Stomach (tissue), 9 donors: ENCODE measurements around the gene SERPINA5. TPM values are rescaled to one million over a fixed set of nuclear protein-coding genes. Genes with fewer than 3 reads are reported as not detected.

Source experiments
- DNase-seq, 2 donors: peaks; one replicate each; pipeline versions ENCODE4 v3.0.0 to v3.0.0-alpha.2; 2013 to 2019
- H3K27ac ChIP-seq, 5 donors: fragments of 200-600 bp in 4 of 5; sonication (generic) in 4 of 5; one replicate each; pipeline ENCODE4 v1.5.1; 2013 to 2019; ENCODE audit warnings: mild to moderate bottlenecking in 1 of 5, moderate library complexity in 1 of 5
- H3K27me3 ChIP-seq, 3 donors: fragments of 200-600 bp; sonication (generic); one replicate each; pipeline ENCODE4 v1.5.1; 2017 to 2019; ENCODE audit warnings: mixed run types in 1 of 3
- H3K36me3 ChIP-seq, 4 donors: fragments of 200-600 bp; sonication (generic); 1 replicate in 3 of 4; 2 replicates in 1 of 4; pipeline ENCODE4 v1.5.1; 2016 to 2019
- H3K4me1 ChIP-seq, 4 donors: fragments of 200-600 bp; sonication (generic); one replicate each; pipeline ENCODE4 v1.5.1; 2016 to 2019
- H3K4me3 ChIP-seq, 4 donors: fragments of 200-600 bp; sonication (generic) in 3 of 4; one replicate each; pipeline ENCODE4 v1.5.1; 2016 to 2019; ENCODE audit warnings: mild to moderate bottlenecking in 1 of 4
- H3K9me3 ChIP-seq, 4 donors: fragments of 200-600 bp; sonication (generic); one replicate each; pipeline ENCODE4 v1.5.1; 2016 to 2019
- CTCF ChIP-seq, 7 experiments: fragments of 450-650 bp in 4 of 7; fragments of 200-600 bp in 3 of 7; sonication (generic) in 3 of 7; IDR thresholded peaks; one replicate each; pipeline ENCODE4 v1.5.1; 2016 to 2019; ENCODE audit warnings: antibody characterized with exemption in 7 of 7, control low read depth in 2 of 7, mild to moderate bottlenecking in 1 of 7
- EP300 ChIP-seq: sonication (generic); formaldehyde crosslinking; IDR thresholded peaks from one replicate; pipeline ENCODE4 v1.6.1; 2017; ENCODE audit warnings: antibody characterized with exemption
- POLR2A ChIP-seq, 4 donors: fragments of 450-650 bp; IDR thresholded peaks; one replicate each; pipeline ENCODE4 v1.6.1; 2016; ENCODE audit warnings: antibody characterized with exemption in 4 of 4, control low read depth in 2 of 4, mild to moderate bottlenecking in 1 of 4, moderate library complexity in 1 of 4
- POLR2AphosphoS5 ChIP-seq, 3 donors: sonication (generic); formaldehyde crosslinking; IDR thresholded peaks; one replicate each; pipeline ENCODE4 v1.6.1; 2016; ENCODE audit warnings: antibody characterized with exemption in 3 of 3
- WGBS, 5 donors: extraction: QIAGEN DNeasy Blood & Tissue Kit in 3 of 5; methylation state at CpG; one replicate each; pipeline versions ENCODE4 v1.1.5 to v1.1.7; 2013 to 2018; 5-methylcytosine and 5-hydroxymethylcytosine counted together
- intact Hi-C: fragments of 100-400 bp; cut with DNase I; formaldehyde crosslinking; loops from one replicate; pipeline ENCODE4 v1.15.1; 2023; ENCODE audit warnings: low total_unique reads
- polyA plus RNA-seq, 3 donors: library from polyadenylated mRNA; stranded (reverse); fragments of 200-250 nt; gene quantifications; one replicate each; pipeline ENCODE4 v1.2.3, GENCODE V29; 2013
- total RNA-seq, 5 donors: library from RNA; depleted of rRNA; stranded (reverse); fragments of >200 nt; gene quantifications; one replicate each; pipeline versions ENCODE4 v1.1.0 to v1.2.3, GENCODE V29; 2014 to 2016
- donor health status: healthy with polysubstance abuse.
- donor health status: Bipolar disorder and iron deficiency.
- donor health status: healthy.

Gene SERPINA5
- total and polyA plus RNA-seq, 8 donors, result 1.7 to 10.7 (median 3.9) TPM; not detected in 2

DNA sequence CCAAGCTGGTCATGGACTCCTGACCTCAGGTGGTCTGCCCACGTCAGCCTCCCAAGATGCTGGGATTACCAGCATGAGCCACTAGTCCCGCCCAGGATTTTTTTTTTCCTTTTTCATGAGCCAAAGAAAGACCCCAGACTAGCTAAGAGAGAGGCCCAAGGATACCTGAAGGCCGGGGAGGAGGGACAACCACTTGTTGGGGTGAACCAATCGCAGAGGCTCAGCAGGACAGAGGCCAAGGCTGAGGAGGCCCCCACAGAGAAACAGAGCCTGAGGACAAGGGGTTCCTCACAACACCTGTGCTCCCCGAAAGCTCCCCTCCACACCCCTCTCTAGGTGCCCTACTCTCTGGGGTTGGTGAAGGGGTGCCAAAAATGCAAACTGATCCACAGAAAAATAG is 30.0 kb downstream of the SERPINA5 start:
- 87 to 93% (median 91%) methylated on average over 5 of the region's 5 CpGs for WGBS, 5 donors
- Histone ChIP-seq H3K9me3 (no peaks in the 10 kb centered on the region), H3K27me3 (no peaks in the 10 kb centered on the region), H3K4me3 (no peak overlapping the region), H3K36me3 (peaks cover 0 to 12% (median 2%) of the 10 kb centered on the region in 4 donors), H3K4me1 (peaks cover 10 to 38% (median 25%) of the 10 kb centered on the region in 4 donors), H3K27ac (peak overlapping the region in 4 of 5 donors; percentile 26 to 70 (median 54))
- TF ChIP-seq POLR2A (IDR thresholded peaks at IDR 0.05) (no peak), CTCF (IDR thresholded peaks at IDR 0.05) (no peak), EP300 (no peak), POLR2AphosphoS5 (IDR thresholded peaks at IDR 0.05) (no peak)
- intact Hi-C loops, result no loop called here
- no peak for DNase-seq

DNA sequence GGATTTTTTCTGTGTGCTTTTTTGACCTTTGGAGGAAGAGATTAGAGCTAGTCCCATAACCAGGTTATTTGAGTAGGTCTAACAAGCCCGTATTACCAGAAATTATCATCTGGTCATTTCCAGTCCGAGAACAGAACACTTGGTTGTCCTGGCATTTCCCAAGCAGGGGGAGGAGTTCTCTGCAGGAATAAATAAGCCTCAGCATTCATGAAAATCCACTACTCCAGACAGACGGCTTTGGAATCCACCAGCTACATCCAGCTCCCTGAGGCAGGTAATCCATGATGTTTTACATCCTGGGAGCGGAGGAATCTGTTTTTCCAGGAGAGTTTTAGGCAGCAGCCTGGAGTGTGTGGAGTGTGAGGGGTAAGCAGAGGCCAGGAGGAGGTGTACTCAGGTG is 30.9 kb downstream of the SERPINA5 start, which contains the start of gene SERPINA3:
TSS of gene SERPINA3 (plus strand) at position 218 of the 400 bp plus-strand sequence. CDS start 2,051 bp downstream, outside the sequence.
- Histone ChIP-seq H3K27me3 (no peaks in the 10 kb centered on the region), H3K27ac (peak within 1 kb of the TSS; percentile 1 to 70 (median 59)), H3K4me1 (peaks cover 10 to 38% (median 26%) of the 10 kb centered on the region in 4 donors), H3K4me3 (peak within 1 kb of the TSS in 3 of 4 donors; percentile 18 to 43 (median 29)), H3K36me3 (peaks cover 0 to 19% (median 7%) of the 10 kb centered on the region in 4 donors), H3K9me3 (peaks cover under 1 to 7% (median 3%) of the 10 kb centered on the region in 4 donors)
- 30 to 38% (median 37%) methylated on average over 4 of the region's 4 CpGs for WGBS, 5 donors
- intact Hi-C loops, result no loop called here
- no peak for TF ChIP-seq POLR2A (IDR thresholded peaks at IDR 0.05)
- TF ChIP-seq POLR2AphosphoS5 (IDR thresholded peaks at IDR 0.05), result peak in 2 of 3 donors; percentile 18 to 84
- DNase-seq, result peak in 1 of 2 donors; percentile 52

DNA sequence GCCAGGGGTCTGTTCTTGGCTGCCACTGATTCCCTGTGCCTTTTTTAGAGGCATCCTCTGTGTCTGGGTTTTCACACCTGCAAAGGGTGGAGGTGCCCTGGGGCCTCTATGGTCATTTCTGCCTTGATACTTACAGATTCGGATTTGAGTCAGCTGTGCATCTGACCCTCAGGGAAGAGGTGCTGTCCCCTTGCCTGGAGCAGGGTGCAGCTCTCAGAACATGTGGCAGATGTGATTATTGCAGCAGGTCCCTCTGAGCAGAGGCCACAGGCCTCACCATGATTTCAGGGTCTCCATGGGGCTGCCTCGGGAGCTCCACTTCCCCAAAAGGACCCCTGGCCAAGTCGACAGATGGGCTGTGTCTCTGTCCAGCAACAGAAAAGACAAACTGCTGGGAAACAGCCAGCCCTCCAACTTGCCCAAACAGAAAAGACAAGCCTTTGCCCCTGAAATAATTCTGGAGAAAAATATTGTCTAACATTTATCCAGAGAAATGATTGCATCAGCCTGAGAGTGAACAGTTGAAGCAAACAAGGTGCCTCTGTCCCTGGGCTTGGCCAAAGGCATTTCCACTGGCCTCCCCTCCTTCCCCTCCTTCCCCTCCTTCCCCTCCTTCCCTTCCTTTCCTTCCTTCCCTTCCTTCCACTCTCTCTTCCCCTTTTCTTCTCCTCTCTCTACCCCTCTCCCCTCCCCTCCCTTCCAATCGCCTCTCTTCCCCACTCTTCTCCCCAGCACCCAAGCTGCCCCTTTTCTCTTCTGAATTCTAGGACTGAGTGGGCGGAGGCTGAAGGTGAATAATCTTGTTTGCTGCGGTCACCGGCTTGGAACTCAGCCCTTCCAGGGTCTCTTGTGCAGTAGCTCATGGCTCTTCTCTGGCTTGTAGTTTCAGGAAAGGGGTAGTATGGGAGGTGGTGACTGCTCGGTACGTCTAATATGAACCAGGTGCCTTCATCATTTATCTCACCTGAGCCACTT is 31.6 kb downstream of the SERPINA5 start:
- no peak for TF ChIP-seq POLR2A (IDR thresholded peaks at IDR 0.05)
- no peak for TF ChIP-seq EP300
- TF ChIP-seq CTCF (IDR thresholded peaks at IDR 0.05), result no peak
- TF ChIP-seq POLR2AphosphoS5 (IDR thresholded peaks at IDR 0.05), result no peak
- Histone ChIP-seq H3K27ac (peak overlapping the region; percentile 1 to 70 (median 59)), H3K9me3 (peaks cover 7 to 14% (median 10%) of the 10 kb centered on the region in 4 donors), H3K4me1 (peaks cover 10 to 38% (median 26%) of the 10 kb centered on the region in 4 donors), H3K4me3 (peak overlapping the region in 3 of 4 donors; percentile 18 to 43 (median 29)), H3K27me3 (no peaks in the 10 kb centered on the region), H3K36me3 (peaks cover 0 to 26% (median 10%) of the 10 kb centered on the region in 4 donors)
- intact Hi-C loops, result no loop called here
- 35 to 54% (median 42%) methylated on average over 8 to 9 of the region's 9 CpGs for WGBS, 5 donors
- peak in 1 of 2 donors; percentile 53 for DNase-seq

DNA sequence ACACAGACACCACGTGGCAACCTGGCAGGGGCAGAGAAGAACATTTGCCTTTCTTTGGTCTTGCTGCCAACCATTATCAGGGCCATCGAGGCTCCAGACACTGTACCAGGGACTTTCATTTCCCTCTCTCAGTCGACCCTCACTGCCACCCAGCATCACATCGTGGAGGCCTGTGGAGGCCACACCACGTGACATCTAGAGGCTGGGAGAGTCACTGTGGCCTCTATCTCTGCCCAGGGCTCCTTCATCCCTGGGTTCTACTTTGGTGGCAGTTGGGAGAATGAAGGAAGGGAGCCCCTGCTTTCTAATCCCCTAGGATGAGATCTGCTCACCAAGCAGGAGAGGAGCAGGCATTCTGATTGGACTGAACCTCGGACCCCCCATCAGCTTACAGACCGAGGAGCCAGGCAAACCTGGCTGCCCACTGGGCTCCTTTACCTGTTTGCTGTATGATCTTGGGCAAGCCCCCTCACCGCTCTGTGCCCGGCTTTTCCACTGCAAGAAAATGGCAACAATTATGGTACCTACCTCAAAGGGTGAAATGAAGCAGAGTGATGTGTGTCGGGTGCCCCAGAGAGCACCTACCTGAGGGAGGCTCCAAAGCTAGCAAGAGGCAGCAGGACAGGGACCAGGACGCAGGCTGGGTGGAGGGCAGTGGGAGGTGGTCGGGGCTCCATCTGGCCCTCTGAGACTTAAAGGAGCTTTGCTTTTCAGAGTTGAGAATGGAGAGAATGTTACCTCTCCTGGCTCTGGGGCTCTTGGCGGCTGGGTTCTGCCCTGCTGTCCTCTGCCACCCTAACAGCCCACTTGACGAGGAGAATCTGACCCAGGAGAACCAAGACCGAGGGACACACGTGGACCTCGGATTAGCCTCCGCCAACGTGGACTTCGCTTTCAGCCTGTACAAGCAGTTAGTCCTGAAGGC is 32.8 kb downstream of the SERPINA5 start:
- H3K4me1 ChIP-seq, result peaks cover 10 to 38% (median 26%) of the 10 kb centered on the region in 4 donors
- DNase-seq, result no peak
- no peak for TF ChIP-seq POLR2A (IDR thresholded peaks at IDR 0.05)
- TF ChIP-seq CTCF (IDR thresholded peaks at IDR 0.05), result no peak
- no peak for TF ChIP-seq POLR2AphosphoS5 (IDR thresholded peaks at IDR 0.05)
- no peak for TF ChIP-seq EP300
- WGBS, 5 donors, result 78 to 88% (median 86%) methylated on average over 13 to 20 of the region's 20 CpGs
- peaks cover 0 to 37% (median 20%) of the 10 kb centered on the region in 4 donors for H3K36me3 ChIP-seq
- peak overlapping the region in 4 of 5 donors; percentile 52 to 70 (median 64) for H3K27ac ChIP-seq
- no peaks in the 10 kb centered on the region for H3K27me3 ChIP-seq
- H3K4me3 ChIP-seq, result peak overlapping the region in 2 of 4 donors; percentile 29 to 43
- intact Hi-C loops, result no loop called here
- peaks cover 12 to 26% (median 21%) of the 10 kb centered on the region in 4 donors for H3K9me3 ChIP-seq
